Neural cell (in vitro differentiated cells): Measurements from ENCODE around the gene CSK. TPM values are rescaled to one million over a fixed set of nuclear protein-coding genes. Genes with fewer than 3 reads are reported as not detected.

Experiments
- H2AFZ ChIP-seq: fragments of 200-600, 300-800 bp; sonication (generic), shearing (Covaris generic); 2 replicates; pipeline ENCODE4 v1.6.0; 2014; ENCODE audit warnings: low read depth, mild to moderate bottlenecking, antibody characterized with exemption, low read length, moderate library complexity
- H3F3A ChIP-seq: fragments of 200-600 bp; shearing (Covaris generic); 2 replicates; pipeline ENCODE4 v1.6.1; 2016; ENCODE audit warnings: mild to moderate bottlenecking, moderate library complexity, mixed read lengths, antibody characterized with exemption, low read length; ENCODE audit not compliant: insufficient read depth, poor library complexity, severe bottlenecking
- H3K27ac ChIP-seq: fragments of 200-600, 300-800 bp; sonication (generic), shearing (Covaris generic); 2 replicates; pipeline ENCODE4 v1.5.1; 2014; ENCODE audit warnings: mild to moderate bottlenecking, low read length, moderate library complexity
- H3K27me3 ChIP-seq: fragments of 300-800, 200-600 bp; sonication (generic), shearing (Covaris generic); 2 replicates; pipeline ENCODE4 v1.6.0; 2014; ENCODE audit warnings: mild to moderate bottlenecking, low read depth, low read length, moderate library complexity; ENCODE audit not compliant: insufficient read depth
- H3K36me3 ChIP-seq: fragments of 300-800, 200-600 bp; sonication (generic), shearing (Covaris generic); 2 replicates; pipeline ENCODE4 v1.5.1; 2014; ENCODE audit warnings: mild to moderate bottlenecking, antibody characterized with exemption, low read length, moderate library complexity; ENCODE audit not compliant: insufficient read depth
- H3K4me2 ChIP-seq: fragments of 300-800, 200-600 bp; sonication (generic), shearing (Covaris generic); 2 replicates; pipeline ENCODE4 v1.6.0; 2014; ENCODE audit warnings: mild to moderate bottlenecking, low read length
- H3K4me3 ChIP-seq: fragments of 300-800, 200-600 bp; sonication (generic), shearing (Covaris generic); 2 replicates; pipeline ENCODE4 v1.5.1; 2014; ENCODE audit warnings: mild to moderate bottlenecking, low read length, moderate library complexity
- H3K79me2 ChIP-seq: fragments of 200-600 bp; shearing (Covaris generic); replicated peaks from 2 replicates; pipeline ENCODE4 v1.6.0; 2014; ENCODE audit warnings: mild to moderate bottlenecking, low read length, moderate library complexity; ENCODE audit not compliant: insufficient read depth
- H3K9ac ChIP-seq: fragments of 300-800, 200-600 bp; sonication (generic), shearing (Covaris generic); 2 replicates; pipeline ENCODE4 v1.6.1; 2016; ENCODE audit warnings: mild to moderate bottlenecking, low read length, mixed read lengths
- H3K9me2 ChIP-seq: fragments of 200-600 bp; shearing (Covaris generic); 2 replicates; pipeline ENCODE4 v1.6.1; 2016; ENCODE audit warnings: mild to moderate bottlenecking, low read length, mixed read lengths; ENCODE audit not compliant: insufficient read depth
- H3K9me3 ChIP-seq: fragments of 200-600, 300-800 bp; sonication (generic), shearing (Covaris generic); 2 replicates; pipeline ENCODE4 v1.6.1; 2016; ENCODE audit warnings: mild to moderate bottlenecking, mixed run types, low read length, moderate library complexity, mixed read lengths
- H4K20me1 ChIP-seq: fragments of 200-600 bp; shearing (Covaris generic); 2 replicates; pipeline ENCODE4 v1.6.1; 2016; ENCODE audit warnings: mild to moderate bottlenecking, mixed run types; ENCODE audit not compliant: insufficient read depth
- EP300 ChIP-seq: fragments of 450-650 bp; conservative IDR thresholded peaks from 2 replicates; pipeline ENCODE4 v1.6.1; 2014; ENCODE audit warnings: antibody characterized with exemption, mild to moderate bottlenecking, moderate library complexity; ENCODE audit not compliant: poor library complexity, severe bottlenecking
- EZH2 ChIP-seq: fragments of 200-600, 300-800 bp; shearing (Covaris generic), sonication (generic); IDR thresholded peaks from 2 replicates; pipeline ENCODE4 v1.6.1; 2014; ENCODE audit warnings: antibody characterized with exemption, low read length, borderline replicate concordance, mild to moderate bottlenecking; ENCODE audit not compliant: insufficient read depth, poor library complexity, severe bottlenecking
- MXI1 ChIP-seq: fragments of 450-650 bp; conservative IDR thresholded peaks from 2 replicates; pipeline ENCODE4 v1.6.1; 2014; ENCODE audit warnings: antibody characterized with exemption, mild to moderate bottlenecking; ENCODE audit not compliant: poor library complexity, severe bottlenecking
- POLR2AphosphoS5 ChIP-seq: IDR thresholded peaks from 2 replicates; pipeline ENCODE4 v1.6.1; 2012
- RAD21 ChIP-seq: fragments of 450-650 bp; conservative IDR thresholded peaks from 2 replicates; pipeline ENCODE4 v1.6.1; 2014; ENCODE audit warnings: antibody characterized with exemption, mild to moderate bottlenecking, moderate library complexity
- SMC3 ChIP-seq: fragments of 450-650 bp; conservative IDR thresholded peaks from 2 replicates; pipeline ENCODE4 v1.6.1; 2014; ENCODE audit warnings: antibody characterized with exemption, mild to moderate bottlenecking, moderate library complexity; ENCODE audit not compliant: poor library complexity
- TAF1 ChIP-seq: IDR thresholded peaks from 2 replicates; pipeline ENCODE4 v1.6.1; 2012; ENCODE audit warnings: low read depth
- polyA plus RNA-seq: library from polyadenylated mRNA; depleted of rRNA; stranded (reverse); fragments of >200 nt; gene quantifications from 2 replicates; pipeline ENCODE4 v1.2.3, GENCODE V29; 2014
- TF ChIP-seq, protein P1 (sequence below): IDR thresholded peaks from 2 replicates; pipeline ENCODE4 v1.6.1; 2012; ENCODE audit warnings: borderline replicate concordance
- TF ChIP-seq, protein P2 (sequence below): fragments of 450-650 bp; IDR thresholded peaks from 2 replicates; pipeline ENCODE4 v1.5.1; 2014; ENCODE audit warnings: antibody characterized with exemption, mild to moderate bottlenecking, moderate library complexity; ENCODE audit not compliant: poor library complexity, severe bottlenecking

The CSK gene
- polyA plus RNA-seq, 1 donor from 2014 or later, result 45.5 TPM

DNA sequence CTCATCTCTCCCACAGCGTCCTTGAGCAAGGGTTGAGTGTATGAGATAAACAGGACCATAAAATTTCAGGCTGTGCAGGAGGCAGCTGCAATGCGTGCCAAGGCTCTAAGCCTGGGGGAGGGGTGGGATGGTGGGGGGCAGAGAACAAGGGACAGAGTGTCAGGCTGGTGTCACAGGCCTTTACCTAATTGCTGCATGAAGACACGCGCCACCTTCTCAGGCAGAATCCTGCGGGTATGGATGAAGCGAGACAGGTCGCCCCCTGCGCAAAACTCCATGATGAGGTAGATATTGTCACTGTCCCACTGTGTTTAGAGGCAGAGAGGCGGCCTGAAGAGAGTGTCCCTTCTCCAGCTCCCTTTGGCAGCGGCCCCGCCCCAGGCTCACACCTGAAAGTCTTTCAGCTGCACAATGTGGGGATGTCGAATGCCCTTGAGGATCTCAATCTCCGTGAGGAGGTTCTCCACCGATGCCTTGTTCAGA lies 60.1 kb downstream of the CSK start:
- Histone ChIP-seq H3K9me3 (no peaks in the 10 kb centered on the region), H3K36me3 (no peaks in the 10 kb centered on the region), H2AFZ (peak overlapping the region; percentile 81), H3K4me2 (peak overlapping the region; percentile 25), H3K27me3 (no peaks in the 10 kb centered on the region), H3K79me2 (no peaks in the 10 kb centered on the region), H3K9me2 (no peaks in the 10 kb centered on the region), H3K4me3 (peak overlapping the region; percentile 99), H3K27ac (no peak overlapping the region), H3F3A (no peaks in the 10 kb centered on the region), H3K9ac (peak overlapping the region; percentile 81), H4K20me1 (no peaks in the 10 kb centered on the region)
- no peak for TF ChIP-seq MXI1

DNA sequence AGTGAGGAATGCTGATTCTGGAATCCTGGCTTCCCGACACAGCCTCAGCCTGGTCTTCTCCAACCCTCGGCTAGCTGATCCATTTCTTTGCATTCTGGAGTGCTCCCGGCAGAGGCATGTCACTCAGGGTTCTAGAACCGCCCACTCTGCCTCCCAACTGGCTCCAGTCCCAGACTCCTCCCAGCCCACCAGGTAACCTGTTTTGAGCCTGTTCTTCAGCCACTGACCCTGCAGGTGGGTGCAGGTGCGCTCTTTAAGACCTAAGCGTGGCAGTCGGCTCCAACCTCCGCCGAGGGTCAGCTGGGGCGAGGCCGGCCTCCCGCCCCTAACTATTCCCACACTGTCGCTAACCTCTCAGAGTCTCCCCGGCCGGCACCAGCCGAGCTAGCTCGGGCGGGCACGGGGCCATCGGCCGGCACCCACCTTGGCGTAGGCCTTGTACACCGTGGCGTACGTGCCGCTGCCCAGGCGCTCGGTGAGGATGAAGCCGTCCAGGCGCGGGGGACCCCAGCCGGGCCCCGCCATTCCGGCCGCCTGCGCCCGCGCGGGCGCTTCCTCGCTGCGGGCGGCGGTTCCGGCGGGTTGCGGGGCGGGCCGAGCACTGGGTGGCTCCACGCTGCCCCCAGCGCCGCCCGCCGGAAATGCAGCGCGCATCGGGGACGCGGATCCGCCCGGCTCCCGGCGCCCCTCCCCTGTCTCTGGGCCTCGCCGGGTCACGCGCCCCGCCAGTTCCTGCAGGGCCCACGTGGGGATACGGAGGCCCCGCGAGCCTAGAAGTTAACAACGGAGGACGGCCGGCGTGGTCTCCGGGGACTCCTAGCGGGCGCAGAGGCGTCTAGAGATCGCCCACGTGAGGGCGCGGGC lies 60.9 kb downstream of the CSK start, which contains the start of gene ULK3:
Gene ULK3 (minus strand): TSS at position 576 of the 864 bp plus-strand sequence. CDS start 51 bp downstream, at position 525.
- Histone ChIP-seq H3K27ac (peak within 1 kb of the TSS; percentile 71), H3K4me2 (peak within 1 kb of the TSS; percentile 52), H3K4me3 (peak within 1 kb of the TSS; percentile 99), H3K9me3 (no peaks in the 10 kb centered on the region), H3K9me2 (no peaks in the 10 kb centered on the region), H3K27me3 (no peaks in the 10 kb centered on the region), H3K36me3 (no peaks in the 10 kb centered on the region), H4K20me1 (no peaks in the 10 kb centered on the region), H3K9ac (peak within 1 kb of the TSS; percentile 81), H2AFZ (peak within 1 kb of the TSS; percentile 81), H3F3A (no peaks in the 10 kb centered on the region), H3K79me2 (no peaks in the 10 kb centered on the region)
- TF ChIP-seq SMC3, result peak; percentile 68
- TF ChIP-seq EP300, result peak; percentile 62
- TF ChIP-seq RAD21, result peak; percentile 67
- TF ChIP-seq TAF1, result peak; percentile 63
- TF ChIP-seq, protein P1, sequence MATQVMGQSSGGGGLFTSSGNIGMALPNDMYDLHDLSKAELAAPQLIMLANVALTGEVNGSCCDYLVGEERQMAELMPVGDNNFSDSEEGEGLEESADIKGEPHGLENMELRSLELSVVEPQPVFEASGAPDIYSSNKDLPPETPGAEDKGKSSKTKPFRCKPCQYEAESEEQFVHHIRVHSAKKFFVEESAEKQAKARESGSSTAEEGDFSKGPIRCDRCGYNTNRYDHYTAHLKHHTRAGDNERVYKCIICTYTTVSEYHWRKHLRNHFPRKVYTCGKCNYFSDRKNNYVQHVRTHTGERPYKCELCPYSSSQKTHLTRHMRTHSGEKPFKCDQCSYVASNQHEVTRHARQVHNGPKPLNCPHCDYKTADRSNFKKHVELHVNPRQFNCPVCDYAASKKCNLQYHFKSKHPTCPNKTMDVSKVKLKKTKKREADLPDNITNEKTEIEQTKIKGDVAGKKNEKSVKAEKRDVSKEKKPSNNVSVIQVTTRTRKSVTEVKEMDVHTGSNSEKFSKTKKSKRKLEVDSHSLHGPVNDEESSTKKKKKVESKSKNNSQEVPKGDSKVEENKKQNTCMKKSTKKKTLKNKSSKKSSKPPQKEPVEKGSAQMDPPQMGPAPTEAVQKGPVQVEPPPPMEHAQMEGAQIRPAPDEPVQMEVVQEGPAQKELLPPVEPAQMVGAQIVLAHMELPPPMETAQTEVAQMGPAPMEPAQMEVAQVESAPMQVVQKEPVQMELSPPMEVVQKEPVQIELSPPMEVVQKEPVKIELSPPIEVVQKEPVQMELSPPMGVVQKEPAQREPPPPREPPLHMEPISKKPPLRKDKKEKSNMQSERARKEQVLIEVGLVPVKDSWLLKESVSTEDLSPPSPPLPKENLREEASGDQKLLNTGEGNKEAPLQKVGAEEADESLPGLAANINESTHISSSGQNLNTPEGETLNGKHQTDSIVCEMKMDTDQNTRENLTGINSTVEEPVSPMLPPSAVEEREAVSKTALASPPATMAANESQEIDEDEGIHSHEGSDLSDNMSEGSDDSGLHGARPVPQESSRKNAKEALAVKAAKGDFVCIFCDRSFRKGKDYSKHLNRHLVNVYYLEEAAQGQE, result peak; percentile 68
- TF ChIP-seq POLR2AphosphoS5, result peak; percentile 59
- TF ChIP-seq EZH2, result no peak
- peak; percentile 94 for TF ChIP-seq MXI1
- TF ChIP-seq, protein P2, sequence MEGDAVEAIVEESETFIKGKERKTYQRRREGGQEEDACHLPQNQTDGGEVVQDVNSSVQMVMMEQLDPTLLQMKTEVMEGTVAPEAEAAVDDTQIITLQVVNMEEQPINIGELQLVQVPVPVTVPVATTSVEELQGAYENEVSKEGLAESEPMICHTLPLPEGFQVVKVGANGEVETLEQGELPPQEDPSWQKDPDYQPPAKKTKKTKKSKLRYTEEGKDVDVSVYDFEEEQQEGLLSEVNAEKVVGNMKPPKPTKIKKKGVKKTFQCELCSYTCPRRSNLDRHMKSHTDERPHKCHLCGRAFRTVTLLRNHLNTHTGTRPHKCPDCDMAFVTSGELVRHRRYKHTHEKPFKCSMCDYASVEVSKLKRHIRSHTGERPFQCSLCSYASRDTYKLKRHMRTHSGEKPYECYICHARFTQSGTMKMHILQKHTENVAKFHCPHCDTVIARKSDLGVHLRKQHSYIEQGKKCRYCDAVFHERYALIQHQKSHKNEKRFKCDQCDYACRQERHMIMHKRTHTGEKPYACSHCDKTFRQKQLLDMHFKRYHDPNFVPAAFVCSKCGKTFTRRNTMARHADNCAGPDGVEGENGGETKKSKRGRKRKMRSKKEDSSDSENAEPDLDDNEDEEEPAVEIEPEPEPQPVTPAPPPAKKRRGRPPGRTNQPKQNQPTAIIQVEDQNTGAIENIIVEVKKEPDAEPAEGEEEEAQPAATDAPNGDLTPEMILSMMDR, result peak; percentile 97
